OCI-LY3 (cell line): ENCODE results near the gene TANGO2.

Experiments
- H2AFZ ChIP-seq: fragments of 200-600, 300-600 bp; shearing (Covaris generic); 2 replicates; pipeline ENCODE4 v1.6.0; 2014; ENCODE audit warnings: antibody characterized with exemption, low read depth, low read length
- H3K27ac ChIP-seq: fragments of 200-600, 300-600 bp; sonication (generic); 2 replicates; pipeline ENCODE4 v1.5.1; 2014; ENCODE audit warnings: mild to moderate bottlenecking, low read length, moderate library complexity, mixed read lengths
- H3K27me3 ChIP-seq: fragments of 200-600, 300-600 bp; sonication (generic); 2 replicates; pipeline ENCODE4 v1.6.1; 2014; ENCODE audit warnings: low read depth, low read length, mixed read lengths
- H3K36me3 ChIP-seq: fragments of 200-600, 300-600 bp; sonication (generic); replicated peaks from 2 replicates; pipeline ENCODE3; 2014; ENCODE audit warnings: low read depth, low read length, mixed read lengths
- H3K4me1 ChIP-seq: fragments of 300-600, 200-600 bp; sonication (generic); 2 replicates; pipeline ENCODE4 v1.6.1; 2014; ENCODE audit warnings: low read length, mixed read lengths
- H3K4me2 ChIP-seq: fragments of 200-600, 300-600 bp; sonication (generic); 2 replicates; pipeline ENCODE4 v1.6.1; 2014; ENCODE audit warnings: low read length, mixed read lengths
- H3K4me3 ChIP-seq: fragments of 300-600, 200-600 bp; sonication (generic); 2 replicates; pipeline ENCODE4 v1.5.1; 2014; ENCODE audit warnings: antibody characterized with exemption, mild to moderate bottlenecking, low read length, moderate library complexity
- H3K79me2 ChIP-seq: fragments of 300-600, 200-600 bp; shearing (Covaris generic); 2 replicates; pipeline ENCODE4 v1.6.1; 2014; ENCODE audit warnings: mild to moderate bottlenecking, low read length, mixed read lengths
- H3K9ac ChIP-seq: fragments of 300-600, 200-600 bp; shearing (Covaris generic); 2 replicates; pipeline ENCODE4 v1.6.0; 2014; ENCODE audit warnings: mild to moderate bottlenecking, low read length, moderate library complexity
- H3K9me3 ChIP-seq: fragments of 200-600, 300-600 bp; shearing (Covaris generic); 2 replicates; pipeline ENCODE4 v1.6.1; 2014; ENCODE audit warnings: low read length, mixed read lengths; ENCODE audit not compliant: insufficient read depth
- H4K20me1 ChIP-seq: fragments of 200-600, 300-600 bp; sonication (generic); 2 replicates; pipeline ENCODE4 v1.6.1; 2016; ENCODE audit warnings: low read length, mixed read lengths; ENCODE audit not compliant: insufficient read depth
- CTCF ChIP-seq: fragments of 200-600, 300-600 bp; sonication (generic); IDR thresholded peaks from 2 replicates; pipeline ENCODE4 v1.5.1; 2014; ENCODE audit warnings: antibody characterized with exemption, low read length, low read depth
- EZH2phosphoT487 ChIP-seq: fragments of 200-600 bp; shearing (Covaris generic); IDR thresholded peaks from 2 replicates; pipeline ENCODE4 v1.6.1; 2018; ENCODE audit warnings: antibody characterized with exemption, mixed run types, low read depth

TANGO2 gene

GRCh38 chr22:20001082-20001638 lies 19.8 kb upstream of the TANGO2 start:
- Histone ChIP-seq H3K4me3 (no peak overlapping the region), H3K79me2 (no peaks in the 10 kb centered on the region), H3K27me3 (no peaks in the 10 kb centered on the region), H3K9ac (no peak overlapping the region), H3K4me1 (no peaks in the 10 kb centered on the region), H3K9me3 (peaks cover 7% of the 10 kb centered on the region; the same call in 1 of the 2 replicates), H2AFZ (no peak overlapping the region), H3K27ac (no peak overlapping the region), H3K4me2 (no peak overlapping the region), H4K20me1 (no peaks in the 10 kb centered on the region), H3K36me3 (peaks cover 3% of the 10 kb centered on the region)
- no peak for TF ChIP-seq CTCF
- no peak for TF ChIP-seq EZH2phosphoT487

- Histone ChIP-seq H3K9me3 (peaks cover 7% of the 10 kb centered on the region; the same call in 1 of the 2 replicates), H3K4me1 (no peaks in the 10 kb centered on the region), H3K27ac (no peak overlapping the region), H3K4me2 (no peak overlapping the region), H3K27me3 (no peaks in the 10 kb centered on the region), H3K36me3 (peaks cover 3% of the 10 kb centered on the region), H3K4me3 (no peak overlapping the region), H4K20me1 (no peaks in the 10 kb centered on the region), H2AFZ (no peak overlapping the region), H3K9ac (no peak overlapping the region), H3K79me2 (no peaks in the 10 kb centered on the region)
- no peak for TF ChIP-seq CTCF
- no peak for TF ChIP-seq EZH2phosphoT487
Measured at GRCh38 chr22:20002128-20002527, 18.8 kb upstream of the TANGO2 start.

GRCh38 chr22:20002636-20003035 lies 18.3 kb upstream of the TANGO2 start:
- H3K27me3 ChIP-seq: no peaks in the 10 kb centered on the region
- no peaks in the 10 kb centered on the region for H4K20me1 ChIP-seq
- H2AFZ ChIP-seq: no peak overlapping the region
- no peak overlapping the region for H3K27ac ChIP-seq
- TF ChIP-seq EZH2phosphoT487: no peak
- TF ChIP-seq CTCF: no peak
- H3K4me3 ChIP-seq: no peak overlapping the region
- H3K9me3 ChIP-seq: peaks cover 7% of the 10 kb centered on the region; the same call in 1 of the 2 replicates
- peaks cover 3% of the 10 kb centered on the region for H3K36me3 ChIP-seq
- H3K9ac ChIP-seq: no peak overlapping the region
- H3K79me2 ChIP-seq: no peaks in the 10 kb centered on the region
- no peak overlapping the region for H3K4me2 ChIP-seq
- no peaks in the 10 kb centered on the region for H3K4me1 ChIP-seq

GRCh38 chr22:20003304-20003703 lies 17.6 kb upstream of the TANGO2 start:
- Histone ChIP-seq H3K9me3 (peaks cover 7% of the 10 kb centered on the region; the same call in 1 of the 2 replicates), H4K20me1 (no peaks in the 10 kb centered on the region), H3K4me2 (no peak overlapping the region), H3K79me2 (no peaks in the 10 kb centered on the region), H3K27me3 (no peaks in the 10 kb centered on the region), H3K36me3 (peaks cover 3% of the 10 kb centered on the region), H3K9ac (no peak overlapping the region), H2AFZ (no peak overlapping the region), H3K4me1 (no peaks in the 10 kb centered on the region), H3K27ac (no peak overlapping the region), H3K4me3 (no peak overlapping the region)
- TF ChIP-seq CTCF: no peak
- no peak for TF ChIP-seq EZH2phosphoT487
